ENCODE data around the gene BLVRA. TPM values are rescaled to one million over a fixed set of nuclear protein-coding genes. Genes with fewer than 3 reads are reported as not detected.

BLVRA gene
- total RNA-seq, 1 experiment from 2014 or later, result 40.7 TPM

- no peak overlapping the region for H4K8ac ChIP-seq (replicated peaks; ENCODE audit: insufficient read length, low read depth, low read length)
- no peak overlapping the region for H2BK12ac ChIP-seq (ENCODE audit: insufficient read length, low read depth, low read length)
- H3K56ac ChIP-seq (ENCODE audit: insufficient read length, low read depth, low read length), result no peak overlapping the region
- H2BK120ac ChIP-seq (ENCODE audit: low read depth, low read length, poor library complexity, severe bottlenecking), result no peak overlapping the region
- no peak overlapping the region for H3K18ac ChIP-seq (ENCODE audit: insufficient read length, low read depth, low read length)
- no CpG with 5 or more reads among the region's 3 CpGs for WGBS (ENCODE audit: extremely low coverage, insufficient read length, low lambda C conversion rate)
- H2BK15ac ChIP-seq (ENCODE audit: low read depth, low read length), result no peak overlapping the region
- no peaks in the 10 kb centered on the region for H3K4me1 ChIP-seq (ENCODE audit: insufficient read depth, low read length)
- no peaks in the 10 kb centered on the region for H3K27me3 ChIP-seq (ENCODE audit: insufficient read depth, low read length)
- no peak overlapping the region for H4K91ac ChIP-seq (ENCODE audit: insufficient read length, low read depth, low read length)
- no peak overlapping the region for H3K23ac ChIP-seq (ENCODE audit: insufficient read length, low read depth, low read length)
- peaks cover 5 to 18% (median 7%) of the 10 kb centered on the region in 3 experiments; a peak in 6 of 7 replicates for H3K36me3 Mint-ChIP-seq (ENCODE audit: insufficient read depth in 1 of 3, low read depth in 3 of 3)
- H4K5ac ChIP-seq (ENCODE audit: insufficient read length, low read depth, low read length), result no peak overlapping the region
- peaks cover 46% of the 10 kb centered on the region; the same call in 1 of the 2 replicates for H3K79me2 ChIP-seq (ENCODE audit: insufficient read depth, low read length)
- H3K4me2 ChIP-seq (ENCODE audit: insufficient read depth, insufficient read length, low read length), result no peak overlapping the region
- H3K4me1 Mint-ChIP-seq, result peaks cover 23 to 25% of the 10 kb centered on the region in 2 experiments
- no peak overlapping the region for H2BK5ac ChIP-seq (ENCODE audit: insufficient read length, low read length)
- no peak overlapping the region for H2AFZ ChIP-seq (ENCODE audit: low read length)
- H3K27ac Mint-ChIP-seq, result no peak overlapping the region
- no peak overlapping the region for H3K14ac ChIP-seq (ENCODE audit: insufficient read depth, low read length)
- no peak for DNase-seq
- no peaks in the 10 kb centered on the region for H4K20me1 ChIP-seq (ENCODE audit: control insufficient read depth, insufficient read depth, insufficient read length)
- H3K9me3 Mint-ChIP-seq, result no peaks in the 10 kb centered on the region; a peak in 1 of 5 replicates
- peaks cover 4% of the 10 kb centered on the region for H3K79me1 ChIP-seq (ENCODE audit: insufficient read depth, low read depth, low read length, poor library complexity, severe bottlenecking)
- no peak overlapping the region for H2BK20ac ChIP-seq (ENCODE audit: low read depth, low read length, poor library complexity, severe bottlenecking)
- H3K9ac ChIP-seq (ENCODE audit: extremely low read depth, insufficient read length, low read length), result no peak overlapping the region
- no peaks in the 10 kb centered on the region for H3K23me2 ChIP-seq (ENCODE audit: insufficient read length, low read depth, low read length, poor library complexity, severe bottlenecking)
- H3K9me3 ChIP-seq (ENCODE audit: control insufficient read depth, low read depth, low read length), result no peaks in the 10 kb centered on the region
- H3K27me3 Mint-ChIP-seq (ENCODE audit: low read depth), result no peaks in the 10 kb centered on the region
- no peak overlapping the region for H3K4ac ChIP-seq (ENCODE audit: low read depth, low read length)
- no peak for TF ChIP-seq CTCF (conservative IDR thresholded peaks at IDR 0.05)
- H2AK5ac ChIP-seq (ENCODE audit: insufficient read length, low read length), result no peak overlapping the region
- no peak overlapping the region for H3K4me3 Mint-ChIP-seq
- H3T11ph ChIP-seq (ENCODE audit: low read length), result no peak overlapping the region
- H3K27ac ChIP-seq (ENCODE audit: insufficient read length, low read depth, low read length), result no peak overlapping the region
Measured at GRCh38 chr7:43725251-43725650, 33.2 kb upstream of the BLVRA start.

Data from H9 (cell line).